Ishikawa (cell line): ENCODE data around the gene ICAM2.

Source experiments
- CEBPB ChIP-seq: IDR thresholded peaks from 2 replicates; pipeline ENCODE4 v1.6.1; 2012
- CREB1 ChIP-seq: IDR thresholded peaks from 2 replicates; pipeline ENCODE4 v1.6.1; 2012; ENCODE audit warnings: low read depth
- EGR1 ChIP-seq: IDR thresholded peaks from 2 replicates; pipeline ENCODE4 v1.6.1; 2012
- EP300 ChIP-seq: IDR thresholded peaks from 2 replicates; pipeline ENCODE4 v1.6.1; 2012; ENCODE audit warnings: borderline replicate concordance
- FOXM1 ChIP-seq: IDR thresholded peaks from 2 replicates; pipeline ENCODE4 v1.6.1; 2012; ENCODE audit warnings: low read depth, borderline replicate concordance
- NFIC ChIP-seq: IDR thresholded peaks from 2 replicates; pipeline ENCODE4 v1.6.1; 2012
- RAD21 ChIP-seq: IDR thresholded peaks from 2 replicates; pipeline ENCODE4 v1.6.1; 2012; ENCODE audit warnings: low read depth
- REST ChIP-seq: IDR thresholded peaks from 2 replicates; pipeline ENCODE4 v1.6.1; 2012; ENCODE audit warnings: low read depth, mild to moderate bottlenecking
- TAF1 ChIP-seq: IDR thresholded peaks from 2 replicates; pipeline ENCODE4 v1.6.1; 2012; ENCODE audit warnings: low read depth, mild to moderate bottlenecking
- TCF12 ChIP-seq: IDR thresholded peaks from 2 replicates; pipeline ENCODE4 v1.6.1; 2012; ENCODE audit warnings: low read depth
- TEAD4 ChIP-seq: IDR thresholded peaks from 2 replicates; pipeline ENCODE4 v1.6.1; 2012
- YY1 ChIP-seq: IDR thresholded peaks from 2 replicates; pipeline ENCODE4 v1.6.1; 2012; ENCODE audit warnings: low read depth
- ZBTB7A ChIP-seq: IDR thresholded peaks from 2 replicates; pipeline ENCODE4 v1.6.1; 2012; ENCODE audit warnings: low read depth
- TF ChIP-seq, protein P1 (sequence below): IDR thresholded peaks from 2 replicates; pipeline ENCODE4 v1.6.1; 2012
- TF ChIP-seq, protein P2 (sequence below): IDR thresholded peaks from 2 replicates; pipeline ENCODE4 v1.6.1; 2012

The ICAM2 gene

DNA sequence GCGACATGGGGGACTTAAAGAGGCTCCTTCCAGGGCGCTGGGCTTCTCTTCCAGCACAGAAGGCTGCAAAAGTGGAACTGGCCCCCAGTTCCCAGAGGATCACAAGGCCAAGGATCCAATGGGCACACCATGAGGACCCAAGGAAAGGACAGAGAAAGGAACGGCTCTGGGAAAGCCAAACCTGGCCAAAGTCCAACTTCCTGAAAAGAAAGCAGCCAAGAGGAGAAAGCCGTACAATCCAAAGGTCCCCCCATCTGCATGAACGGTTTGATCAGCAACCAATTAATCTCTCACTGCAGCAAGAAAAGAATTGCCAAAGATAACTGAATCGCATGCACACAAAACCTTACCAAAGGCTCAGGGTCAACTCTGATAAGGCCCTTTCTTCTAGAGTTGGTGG, 19.8 kb upstream of the ICAM2 start:
- TF ChIP-seq, protein P1, sequence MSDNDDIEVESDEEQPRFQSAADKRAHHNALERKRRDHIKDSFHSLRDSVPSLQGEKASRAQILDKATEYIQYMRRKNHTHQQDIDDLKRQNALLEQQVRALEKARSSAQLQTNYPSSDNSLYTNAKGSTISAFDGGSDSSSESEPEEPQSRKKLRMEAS, result no peak
- TF ChIP-seq TAF1 (no peak), ZBTB7A (no peak), CREB1 (no peak), YY1 (no peak), REST (no peak), TEAD4 (no peak), EP300 (no peak), TCF12 (no peak), CEBPB (no peak), RAD21 (no peak), FOXM1 (no peak), EGR1 (no peak), NFIC (no peak)
- TF ChIP-seq, protein P2, sequence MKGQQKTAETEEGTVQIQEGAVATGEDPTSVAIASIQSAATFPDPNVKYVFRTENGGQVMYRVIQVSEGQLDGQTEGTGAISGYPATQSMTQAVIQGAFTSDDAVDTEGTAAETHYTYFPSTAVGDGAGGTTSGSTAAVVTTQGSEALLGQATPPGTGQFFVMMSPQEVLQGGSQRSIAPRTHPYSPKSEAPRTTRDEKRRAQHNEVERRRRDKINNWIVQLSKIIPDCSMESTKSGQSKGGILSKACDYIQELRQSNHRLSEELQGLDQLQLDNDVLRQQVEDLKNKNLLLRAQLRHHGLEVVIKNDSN, result no peak

- no peak for TF ChIP-seq REST
- TF ChIP-seq CREB1, result no peak
- TF ChIP-seq TEAD4, result no peak
- TF ChIP-seq EP300, result no peak
- TF ChIP-seq, protein P2, result no peak
- no peak for TF ChIP-seq TAF1
- TF ChIP-seq EGR1, result no peak
- no peak for TF ChIP-seq TCF12
- no peak for TF ChIP-seq NFIC
- TF ChIP-seq, protein P1, result no peak
- TF ChIP-seq RAD21, result no peak
- no peak for TF ChIP-seq FOXM1
- TF ChIP-seq YY1, result no peak
- no peak for TF ChIP-seq ZBTB7A
- TF ChIP-seq CEBPB, result no peak
Measured at GRCh38 chr17:64039106-64039400, 18.6 kb upstream of the ICAM2 start.

GRCh38 chr17:64038331-64039105, 18.1 kb upstream of the ICAM2 start:
- TF ChIP-seq REST (no peak), EP300 (no peak), TEAD4 (no peak), TAF1 (no peak), TCF12 (no peak), RAD21 (no peak), NFIC (no peak), YY1 (no peak), FOXM1 (no peak), CREB1 (no peak)
- TF ChIP-seq, protein P2, result no peak
- TF ChIP-seq, protein P1, result no peak

DNA sequence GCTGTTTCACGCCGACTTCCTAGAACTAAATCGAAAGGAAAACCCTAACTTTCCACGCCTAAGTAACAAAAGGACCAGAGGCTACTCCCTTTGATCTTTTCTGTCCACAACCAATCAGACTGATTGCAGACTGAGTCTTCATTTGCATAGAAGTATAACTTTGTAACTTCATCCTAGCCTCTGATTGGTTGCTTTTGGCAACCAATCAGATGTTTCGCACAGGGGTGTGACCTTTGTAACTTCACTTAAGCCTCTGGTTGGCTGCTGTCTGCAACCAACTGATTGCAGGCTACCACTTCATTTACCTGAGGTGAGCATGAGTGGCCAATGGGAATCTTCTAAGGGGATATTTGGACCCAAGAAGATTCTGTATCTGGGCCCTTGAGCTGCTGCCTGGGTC, 17.4 kb upstream of the ICAM2 start:
- no peak for TF ChIP-seq CEBPB
- no peak for TF ChIP-seq ZBTB7A
- no peak for TF ChIP-seq EP300
- TF ChIP-seq EGR1, result no peak
